MM.1S (cell line): ENCODE measurements around the gene RBFOX1.

Source experiments
- DNase-seq: peaks from one replicate; pipeline ENCODE4 v3.0.0-alpha.2; 2015
- H2AFZ ChIP-seq: fragments of 300-600 bp; sonication (generic); 2 replicates; pipeline ENCODE4 v1.6.0; 2016; ENCODE audit warnings: antibody characterized with exemption, low read length
- H3F3A ChIP-seq: fragments of 300-600 bp; sonication (generic); 2 replicates; pipeline ENCODE4 v1.6.1; 2016; ENCODE audit warnings: mild to moderate bottlenecking, antibody characterized with exemption, low read length, moderate library complexity, mixed read lengths; ENCODE audit not compliant: insufficient read depth
- H3K27ac ChIP-seq: fragments of 300-600 bp; sonication (generic); 2 replicates; pipeline ENCODE4 v1.5.1; 2016; ENCODE audit warnings: mild to moderate bottlenecking, low read length
- H3K27me3 ChIP-seq: fragments of 300-600 bp; sonication (generic); replicated peaks from 2 replicates; pipeline ENCODE4 v1.6.0; 2016; ENCODE audit warnings: low read length; ENCODE audit not compliant: insufficient read depth
- H3K36me3 ChIP-seq: fragments of 300-600 bp; sonication (generic); replicated peaks from 2 replicates; pipeline ENCODE4 v1.6.1; 2016; ENCODE audit warnings: mild to moderate bottlenecking, low read length, mixed read lengths; ENCODE audit not compliant: insufficient read depth
- H3K4me1 ChIP-seq: fragments of 300-600 bp; sonication (generic); 2 replicates; pipeline ENCODE4 v1.6.1; 2016; ENCODE audit warnings: low read length, mixed read lengths
- H3K4me2 ChIP-seq: fragments of 300-600 bp; sonication (generic); 2 replicates; pipeline ENCODE4 v1.6.0; 2016; ENCODE audit warnings: low read depth, low read length
- H3K4me3 ChIP-seq: fragments of 300-600 bp; sonication (generic); 2 replicates; pipeline ENCODE4 v1.5.1; 2016; ENCODE audit warnings: low read length, mixed read lengths
- H3K79me2 ChIP-seq: fragments of 300-600 bp; sonication (generic); 2 replicates; pipeline ENCODE4 v1.6.1; 2016; ENCODE audit warnings: mixed run types, low read length, mixed read lengths
- H3K9ac ChIP-seq: fragments of 300-600 bp; sonication (generic); 2 replicates; pipeline ENCODE4 v1.6.1; 2016; ENCODE audit warnings: low read length, mixed read lengths
- H3K9me2 ChIP-seq: fragments of 300-600 bp; sonication (generic); replicated peaks from 2 replicates; pipeline ENCODE4 v1.6.1; 2016; ENCODE audit warnings: mild to moderate bottlenecking, low read length, mixed read lengths; ENCODE audit not compliant: insufficient read depth
- H3K9me3 ChIP-seq: fragments of 300-600 bp; sonication (generic); replicated peaks from 2 replicates; pipeline ENCODE4 v1.6.1; 2016; ENCODE audit warnings: mild to moderate bottlenecking, low read length, mixed read lengths; ENCODE audit not compliant: insufficient read depth
- H4K20me1 ChIP-seq: fragments of 300-600 bp; sonication (generic); 2 replicates; pipeline ENCODE4 v1.6.1; 2016; ENCODE audit warnings: mild to moderate bottlenecking, low read length, moderate library complexity, mixed read lengths; ENCODE audit not compliant: insufficient read depth
- CTCF ChIP-seq: fragments of 300-600 bp; sonication (generic); IDR thresholded peaks from 2 replicates; pipeline ENCODE4 v1.5.1; 2016; ENCODE audit warnings: antibody characterized with exemption, low read length, mixed read lengths
- EZH2 ChIP-seq: fragments of 300-600 bp; sonication (generic); optimal IDR thresholded peaks from 2 replicates; pipeline ENCODE3; 2017; ENCODE audit warnings: low read depth, mild to moderate bottlenecking, antibody characterized with exemption, low read length, mixed read lengths
- EZH2phosphoT487 ChIP-seq: fragments of 300-600 bp; sonication (generic); IDR thresholded peaks from 2 replicates; pipeline ENCODE4 v1.6.1; 2018; ENCODE audit warnings: antibody characterized with exemption, low read length

RBFOX1 gene

GRCh38 chr16:7596308-7596707 lies 263.7 kb downstream of the RBFOX1 start:
- Histone ChIP-seq H3K36me3 (no peaks in the 10 kb centered on the region), H3F3A (no peaks in the 10 kb centered on the region), H4K20me1 (no peaks in the 10 kb centered on the region), H3K79me2 (no peaks in the 10 kb centered on the region), H3K4me3 (no peak overlapping the region), H3K9me2 (no peaks in the 10 kb centered on the region), H3K9me3 (no peaks in the 10 kb centered on the region), H3K9ac (no peak overlapping the region), H3K4me1 (no peaks in the 10 kb centered on the region), H3K27ac (no peak overlapping the region), H3K4me2 (no peak overlapping the region), H2AFZ (no peak overlapping the region), H3K27me3 (no peaks in the 10 kb centered on the region)
- no peak for DNase-seq
- TF ChIP-seq EZH2phosphoT487: no peak
- no peak for TF ChIP-seq CTCF
- no peak for TF ChIP-seq EZH2

- Histone ChIP-seq H3K27me3 (no peaks in the 10 kb centered on the region), H3K36me3 (no peaks in the 10 kb centered on the region), H4K20me1 (no peaks in the 10 kb centered on the region), H3F3A (no peaks in the 10 kb centered on the region), H3K4me1 (no peaks in the 10 kb centered on the region), H3K79me2 (no peaks in the 10 kb centered on the region), H3K9ac (no peak overlapping the region), H3K9me3 (no peaks in the 10 kb centered on the region), H3K4me2 (no peak overlapping the region), H3K9me2 (no peaks in the 10 kb centered on the region), H2AFZ (no peak overlapping the region), H3K4me3 (no peak overlapping the region), H3K27ac (no peak overlapping the region)
- TF ChIP-seq EZH2: no peak
- TF ChIP-seq CTCF: no peak
- no peak for TF ChIP-seq EZH2phosphoT487
- no peak for DNase-seq
These were observed 265.0 kb downstream of the RBFOX1 start for GRCh38 chr16:7597677-7598076.

- DNase-seq: no peak
- Histone ChIP-seq H3K9ac (no peak overlapping the region), H3K4me3 (no peak overlapping the region), H4K20me1 (no peaks in the 10 kb centered on the region), H3K27me3 (no peaks in the 10 kb centered on the region), H3K9me2 (no peaks in the 10 kb centered on the region), H3K9me3 (no peaks in the 10 kb centered on the region), H3K4me2 (no peak overlapping the region), H3K27ac (no peak overlapping the region), H3K79me2 (no peaks in the 10 kb centered on the region), H3K36me3 (no peaks in the 10 kb centered on the region), H3K4me1 (no peaks in the 10 kb centered on the region), H2AFZ (no peak overlapping the region), H3F3A (no peaks in the 10 kb centered on the region)
- TF ChIP-seq CTCF (no peak), EZH2 (no peak), EZH2phosphoT487 (no peak)
These were observed 268.5 kb downstream of the RBFOX1 start for GRCh38 chr16:7601100-7601499.
